GM19324 (cell line): ENCODE results near the gene CACNA1C.

Experiments used
- ATAC-seq: cut with Tn5 transposase; IDR thresholded peaks from one replicate; pipeline ENCODE4 v1.9.1; 2021; ENCODE audit warnings: mild to moderate bottlenecking, moderate library complexity; ENCODE audit not compliant: unreplicated experiment, low FRiP score

CACNA1C gene

GRCh38 chr12:2166696-2167095 lies 113.9 kb downstream of the CACNA1C start:
- ATAC-seq: no peak

DNA sequence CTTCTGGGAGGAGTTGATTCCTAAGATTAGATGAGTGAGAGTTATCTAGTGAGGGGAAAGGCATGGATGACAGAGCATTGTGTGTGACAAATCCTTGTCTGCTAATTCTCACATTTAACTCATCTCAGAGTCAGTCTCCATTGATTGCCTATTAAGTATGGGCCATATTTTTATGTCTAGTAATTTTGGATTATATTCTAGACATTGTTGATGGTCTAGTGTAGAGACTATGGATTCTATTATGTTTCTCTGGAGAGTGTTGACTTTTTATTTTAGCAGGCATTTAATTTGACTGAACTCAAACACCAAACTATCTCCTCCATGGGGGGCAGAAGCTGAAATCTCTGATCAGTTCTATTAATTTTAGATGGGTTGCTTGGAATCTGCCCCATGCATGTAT lies 114.4 kb downstream of the CACNA1C start:
- ATAC-seq: no peak

DNA sequence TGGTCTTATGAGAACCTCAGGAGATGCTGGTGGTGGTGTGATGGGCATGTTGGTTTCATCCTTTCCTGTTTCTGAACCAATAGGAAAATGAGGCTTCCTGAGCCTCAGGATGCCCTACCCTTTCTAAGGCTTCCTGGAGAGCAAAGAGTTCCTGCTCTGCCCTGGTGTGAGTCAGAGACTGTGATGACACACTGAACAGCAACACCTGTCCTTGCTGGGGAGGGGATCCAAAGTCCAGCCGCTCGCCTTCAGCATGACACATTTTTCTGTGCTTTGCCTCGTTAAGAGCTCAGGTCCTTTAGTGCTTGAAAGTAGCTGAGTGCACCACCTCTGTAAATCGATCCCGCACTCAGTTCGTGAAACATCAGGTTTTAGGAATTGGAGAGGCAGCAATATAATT lies 116.0 kb downstream of the CACNA1C start:
- no peak for ATAC-seq

DNA sequence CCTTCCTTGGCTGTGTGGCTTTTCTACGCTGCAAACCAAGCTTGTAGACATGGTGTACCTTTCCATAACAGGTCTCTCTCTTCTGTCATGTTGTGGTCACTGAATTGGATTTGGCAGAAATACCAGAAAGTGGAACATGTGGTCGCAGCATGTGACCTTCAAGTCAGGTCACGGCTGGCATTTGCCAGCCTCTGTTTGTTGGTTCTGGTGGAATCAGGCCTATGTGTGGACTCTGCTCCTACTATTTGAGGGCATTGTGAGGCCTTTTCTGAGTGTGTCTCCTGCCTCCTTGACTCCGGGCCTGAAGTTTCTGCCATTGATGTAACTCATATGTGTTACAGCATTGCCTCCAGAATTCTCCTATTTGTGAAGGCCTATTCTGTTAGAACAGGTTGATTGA lies 116.7 kb downstream of the CACNA1C start:
- no peak for ATAC-seq

DNA sequence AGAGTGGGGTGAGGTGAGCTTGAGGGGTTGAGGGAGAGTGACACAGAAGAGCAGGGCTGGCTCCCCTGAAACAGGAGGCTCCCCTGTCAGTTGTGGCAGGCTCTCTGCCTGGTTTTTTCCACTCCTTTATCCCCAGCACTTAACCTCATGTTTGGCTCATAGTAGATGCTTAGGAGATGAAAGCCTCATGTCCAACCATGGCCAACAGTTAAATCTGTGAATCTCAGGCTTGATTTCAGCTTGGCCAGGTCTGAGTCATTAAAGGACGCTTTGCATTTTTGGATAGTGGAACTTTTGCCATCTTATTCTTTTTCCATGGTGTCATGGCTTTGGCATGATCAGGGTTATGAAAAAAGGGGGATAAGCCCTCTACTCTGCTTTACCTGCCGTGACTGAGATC lies 117.2 kb downstream of the CACNA1C start:
- ATAC-seq: no peak

DNA sequence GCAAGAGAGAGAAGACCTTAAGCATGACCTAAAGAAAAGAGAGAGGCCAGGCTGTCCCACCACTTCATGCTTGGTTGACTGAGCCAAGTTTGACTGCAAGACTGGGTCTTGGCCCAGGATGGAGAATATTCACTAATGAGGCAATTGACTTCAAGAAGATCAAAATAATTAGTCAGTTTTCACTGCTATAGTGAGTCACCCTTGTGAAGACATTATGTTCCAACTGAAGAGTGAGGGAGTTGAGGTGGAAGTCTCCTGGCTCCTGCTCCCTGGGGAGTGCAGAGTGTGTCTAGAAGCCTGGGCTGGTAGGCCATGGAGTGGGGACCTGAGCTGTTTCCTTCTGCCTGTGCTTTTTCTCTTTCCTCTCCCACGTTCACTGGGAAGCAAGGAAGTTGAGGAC lies 117.6 kb downstream of the CACNA1C start:
- ATAC-seq: no peak

GRCh38 chr12:2171672-2172426 lies 119.1 kb downstream of the CACNA1C start:
- no peak for ATAC-seq

DNA sequence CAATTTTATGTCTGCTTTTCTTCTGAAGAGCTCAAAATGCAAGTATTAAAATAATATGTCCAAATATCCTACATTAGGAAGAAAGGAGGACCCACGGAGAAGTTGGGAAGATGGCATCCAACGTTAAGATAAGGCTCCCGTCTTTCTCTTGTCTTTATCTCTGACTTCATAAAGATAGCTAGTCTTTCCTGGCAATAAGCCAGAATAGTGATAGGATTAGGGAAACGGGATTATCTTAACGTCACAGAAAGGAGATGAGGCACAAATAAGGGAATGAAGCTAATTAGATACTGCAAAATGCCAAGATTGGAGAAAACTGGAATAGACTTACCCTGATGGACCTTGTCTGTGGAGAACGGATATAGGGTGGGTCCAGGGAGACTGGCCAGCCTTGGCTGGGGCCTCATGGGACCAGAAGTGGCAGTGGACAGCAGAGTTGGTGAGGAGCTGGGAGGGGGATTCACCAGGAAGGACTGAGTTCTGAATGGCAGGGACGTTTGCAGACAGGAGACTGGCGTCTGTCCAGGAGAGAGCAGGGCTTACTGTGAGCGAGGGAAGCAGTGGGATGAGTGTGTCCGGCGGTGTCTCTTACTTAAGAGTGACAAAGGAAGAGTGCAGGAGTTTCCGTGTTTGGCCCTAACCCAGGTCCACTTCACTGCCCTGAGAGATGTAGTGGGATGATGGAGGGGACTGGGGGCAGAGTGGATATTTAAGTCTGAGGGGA lies 119.9 kb downstream of the CACNA1C start:
- ATAC-seq: no peak

GRCh38 chr12:2173971-2174370 lies 121.2 kb downstream of the CACNA1C start:
- ATAC-seq: no peak

GRCh38 chr12:2177003-2177402 lies 124.2 kb downstream of the CACNA1C start:
- no peak for ATAC-seq

DNA sequence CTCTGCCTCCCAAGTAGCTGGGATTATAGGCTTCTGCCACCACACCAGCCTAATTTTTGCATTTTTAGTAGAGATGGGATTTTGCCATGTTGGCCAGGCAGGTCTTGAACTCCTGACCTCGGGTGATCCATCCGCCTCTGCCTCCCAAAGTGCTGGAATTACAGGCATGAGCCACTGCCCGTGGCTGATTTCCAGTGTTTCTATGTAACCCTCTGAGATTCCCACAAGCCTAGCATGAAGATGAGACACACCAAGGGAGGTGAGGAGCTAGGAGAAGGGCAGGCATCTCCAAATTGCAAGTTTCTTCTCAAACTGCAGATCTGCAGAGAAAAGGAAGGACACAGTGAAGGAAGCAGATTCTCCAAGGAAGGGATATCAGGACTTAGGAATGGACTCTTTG lies 125.0 kb downstream of the CACNA1C start:
- no peak for ATAC-seq

GRCh38 chr12:2179058-2179457 lies 126.3 kb downstream of the CACNA1C start:
- no peak for ATAC-seq

DNA sequence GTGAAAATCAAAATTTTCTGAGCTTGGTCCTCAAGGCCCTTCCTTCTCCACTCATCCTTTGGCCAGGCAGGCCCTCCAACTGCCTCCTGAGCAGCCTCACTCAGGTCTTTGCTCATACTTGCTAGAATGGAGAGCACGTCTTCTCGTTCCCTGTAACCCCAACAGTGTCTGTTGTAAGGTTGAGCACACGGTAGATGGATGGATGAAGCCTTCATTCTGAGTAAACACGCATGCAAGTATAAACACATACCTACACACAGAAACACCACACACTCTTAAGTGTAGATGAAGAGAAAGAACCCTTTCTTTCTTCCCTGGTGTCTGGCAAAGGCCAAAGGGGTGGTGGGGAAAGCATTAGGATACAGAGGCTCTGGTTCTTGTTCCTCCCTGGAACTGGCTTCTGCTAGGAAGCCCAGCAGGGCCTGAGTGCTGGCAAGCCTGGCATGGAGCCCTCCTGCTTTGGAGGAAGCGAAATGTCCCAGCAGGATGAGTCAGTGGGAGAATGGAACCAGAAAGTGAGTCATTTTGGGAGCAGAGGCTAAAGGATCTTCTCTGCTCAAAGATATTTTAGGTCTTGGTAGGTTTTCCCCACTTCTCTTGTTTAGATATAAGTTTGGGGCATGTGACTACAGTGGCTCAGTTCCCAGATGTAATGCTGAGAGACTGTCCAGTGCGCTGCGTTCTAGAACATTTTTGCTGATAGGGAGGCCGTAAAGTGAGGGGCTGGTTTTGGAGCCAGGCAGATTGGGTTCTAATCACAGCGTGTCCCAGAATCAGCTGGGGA lies 127.4 kb downstream of the CACNA1C start:
- no peak for ATAC-seq

GRCh38 chr12:2180737-2181082 lies 127.9 kb downstream of the CACNA1C start:
- no peak for ATAC-seq

GRCh38 chr12:2183556-2184541 lies 131.1 kb downstream of the CACNA1C start:
- no peak for ATAC-seq

- no peak for ATAC-seq
Observed at GRCh38 chr12:2185751-2186341, 133.1 kb downstream of the CACNA1C start.

- no peak for ATAC-seq
Observed at GRCh38 chr12:2187195-2187945, 134.6 kb downstream of the CACNA1C start.

DNA sequence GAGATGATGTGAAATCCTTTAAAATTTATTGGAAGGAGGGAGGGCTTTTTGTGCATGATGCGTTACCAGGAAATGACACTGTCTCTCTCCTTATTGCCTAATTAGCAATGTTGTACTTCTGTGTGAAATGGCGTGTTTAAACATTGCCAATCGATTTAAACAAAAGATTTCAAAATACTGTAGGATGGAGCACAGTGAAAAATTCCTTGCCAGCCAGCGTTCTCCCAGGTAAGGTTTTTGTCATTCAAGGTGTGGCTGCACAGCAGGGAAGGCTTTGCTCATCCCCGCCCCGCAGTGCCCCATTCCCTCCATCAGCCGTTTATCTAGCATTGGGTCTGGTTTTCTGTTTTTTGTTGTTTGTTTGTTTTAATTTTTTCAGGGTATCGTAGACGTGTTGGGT lies 137.3 kb downstream of the CACNA1C start:
- no peak for ATAC-seq

GRCh38 chr12:2190896-2191533 lies 138.2 kb downstream of the CACNA1C start:
- ATAC-seq: no peak
